GM23338 (cell line): ENCODE measurements around the gene PTPRN2. TPM values are rescaled to one million over a fixed set of nuclear protein-coding genes. Genes with fewer than 3 reads are reported as not detected.

Experiments used
- ATAC-seq: fragments of 200-7000 bp; cut with Tn5 transposase; 3 replicates; pipeline ENCODE4 v1.9.1; 2020
- DNase-seq: peaks from one replicate; pipeline ENCODE4 v3.0.0-alpha.2; 2015; ENCODE audit warnings: low spot score
- H2AFZ ChIP-seq: fragments of 200-600 bp; sonication (generic); 2 replicates; pipeline ENCODE4 v1.8.0; 2016; ENCODE audit warnings: antibody characterized with exemption, mild to moderate bottlenecking, moderate library complexity
- H3F3A ChIP-seq: fragments of 200-600 bp; sonication (generic); replicated peaks from 2 replicates; pipeline ENCODE4 v1.8.0; 2017; ENCODE audit warnings: antibody characterized with exemption, mixed run types, low read depth
- H3K27ac ChIP-seq: fragments of 200-600 bp; sonication (generic); 2 replicates; pipeline ENCODE4 v1.6.1; 2016; ENCODE audit warnings: low read depth
- H3K27me3 ChIP-seq: fragments of 200-600 bp; sonication (generic); 2 replicates; pipeline ENCODE4 v1.8.0; 2016; ENCODE audit warnings: mild to moderate bottlenecking, mixed run types, moderate library complexity; ENCODE audit not compliant: insufficient read depth
- H3K36me3 ChIP-seq: fragments of 200-600 bp; sonication (generic); 2 replicates; pipeline ENCODE4 v1.8.0; 2016; ENCODE audit warnings: mild to moderate bottlenecking; ENCODE audit not compliant: insufficient read depth
- H3K4me1 ChIP-seq: fragments of 200-600 bp; sonication (generic); 2 replicates; pipeline ENCODE4 v1.8.0; 2016; ENCODE audit warnings: mild to moderate bottlenecking, moderate library complexity; ENCODE audit not compliant: insufficient read depth
- H3K4me2 ChIP-seq: fragments of 200-600 bp; sonication (generic); 2 replicates; pipeline ENCODE4 v1.7.1; 2017; ENCODE audit warnings: mixed run types
- H3K4me3 ChIP-seq: fragments of 200-600 bp; sonication (generic); 2 replicates; pipeline ENCODE4 v1.6.1; 2016; ENCODE audit warnings: mixed run types
- H3K79me2 ChIP-seq: fragments of 200-600 bp; sonication (generic); replicated peaks from 2 replicates; pipeline ENCODE4 v1.8.0; 2017; ENCODE audit warnings: mild to moderate bottlenecking; ENCODE audit not compliant: insufficient read depth
- H3K9me2 ChIP-seq: fragments of 200-600 bp; sonication (generic); 2 replicates; pipeline ENCODE4 v1.8.0; 2017; ENCODE audit not compliant: insufficient read depth
- H4K20me1 ChIP-seq: fragments of 200-600 bp; sonication (generic); replicated peaks from 2 replicates; pipeline ENCODE4 v1.8.0; 2017; ENCODE audit warnings: mild to moderate bottlenecking; ENCODE audit not compliant: insufficient read depth
- H3K27ac Mint-ChIP-seq: 2 replicates; pipeline ENCODE4 v1.8.0; 2020; ENCODE audit warnings: inconsistent platforms, mild to moderate bottlenecking, moderate library complexity, mixed read lengths
- H3K27me3 Mint-ChIP-seq: 3 replicates; pipeline ENCODE4 v1.8.0; 2022; ENCODE audit warnings: low read depth, mild to moderate bottlenecking, moderate library complexity, mixed read lengths, inconsistent platforms; ENCODE audit not compliant: insufficient read depth, poor library complexity
- H3K36me3 Mint-ChIP-seq: 3 replicates; pipeline ENCODE4 v1.8.0; 2021; ENCODE audit warnings: low read depth, mild to moderate bottlenecking, inconsistent platforms, moderate library complexity, mixed read lengths
- H3K4me1 Mint-ChIP-seq: 3 replicates; pipeline ENCODE4 v1.8.0; 2020; ENCODE audit warnings: mild to moderate bottlenecking, inconsistent platforms, mixed read lengths
- H3K4me3 Mint-ChIP-seq: 3 replicates; pipeline ENCODE4 v1.8.0; 2021; ENCODE audit warnings: moderate library complexity, mild to moderate bottlenecking, inconsistent platforms, mixed read lengths
- H3K9me3 Mint-ChIP-seq: 3 replicates; pipeline ENCODE4 v1.8.0; 2020; ENCODE audit warnings: moderate library complexity, mild to moderate bottlenecking, inconsistent platforms, mixed read lengths
- CREB1 ChIP-seq: fragments of 250-450 bp; sonication (Bioruptor Pico); IDR thresholded peaks from 2 replicates; pipeline ENCODE4 v1.5.0; 2020; ENCODE audit warnings: low read depth, mild to moderate bottlenecking, moderate library complexity
- EZH2 ChIP-seq: fragments of 200-600 bp; sonication (generic); IDR thresholded peaks from one replicate; pipeline ENCODE4 v1.8.0; 2017; ENCODE audit warnings: antibody characterized with exemption, mild to moderate bottlenecking, low read depth; ENCODE audit not compliant: unreplicated experiment
- EZH2phosphoT487 ChIP-seq: fragments of 200-600 bp; sonication (generic); IDR thresholded peaks from one replicate; pipeline ENCODE4 v1.8.1; 2018; ENCODE audit warnings: antibody characterized with exemption; ENCODE audit not compliant: unreplicated experiment
- JUNB ChIP-seq: IDR thresholded peaks from one replicate; pipeline ENCODE4 v1.6.1; 2016; ENCODE audit warnings: antibody characterized with exemption; ENCODE audit not compliant: unreplicated experiment
- NANOG ChIP-seq: IDR thresholded peaks from 2 replicates; pipeline ENCODE4 v1.6.1; 2016; ENCODE audit warnings: antibody characterized with exemption, borderline replicate concordance
- POLR2AphosphoS5 ChIP-seq: IDR thresholded peaks from 2 replicates; pipeline ENCODE4 v1.6.1; 2016; ENCODE audit warnings: antibody characterized with exemption, low read depth
- STAT1 ChIP-seq: IDR thresholded peaks from one replicate; pipeline ENCODE4 v1.6.1; 2016; ENCODE audit warnings: antibody characterized with exemption; ENCODE audit not compliant: unreplicated experiment
- ZNF114 ChIP-seq: fragments of 250-450 bp; sonication (Bioruptor Pico); IDR thresholded peaks from 2 replicates; pipeline ENCODE4 v1.5.0; 2020; ENCODE audit warnings: mild to moderate bottlenecking, moderate library complexity
- ZNF331 ChIP-seq: fragments of 250-450 bp; sonication (Bioruptor Pico); IDR thresholded peaks from 2 replicates; pipeline ENCODE4 v1.5.0; 2020; ENCODE audit warnings: low read depth, mild to moderate bottlenecking, moderate library complexity
- polyA plus RNA-seq: library from polyadenylated mRNA; unstranded; fragments of >200 nt; fragmentation: Nextera tagmentation; extraction: Ambion mirVana; gene quantifications from 2 replicates; pipeline ENCODE4 v1.2.1, GENCODE V29; 2016
- total RNA-seq: library from RNA; depleted of rRNA; stranded (reverse); fragments of >200 nt; shearing (Covaris generic); gene quantifications from 2 replicates; pipeline ENCODE4 v1.2.3, GENCODE V29; 2014
- TF ChIP-seq, protein P1 (sequence below): IDR thresholded peaks from one replicate; pipeline ENCODE4 v1.6.1; 2018; ENCODE audit warnings: antibody characterized with exemption; ENCODE audit not compliant: unreplicated experiment
- TF ChIP-seq, protein P2 (sequence below): IDR thresholded peaks from 2 replicates; pipeline ENCODE4 v1.6.1; 2016; ENCODE audit warnings: antibody characterized with exemption
- TF ChIP-seq, protein P3 (sequence below): fragments of 250-450 bp; sonication (Bioruptor Pico); IDR thresholded peaks from 2 replicates; pipeline ENCODE4 v1.5.0; 2020; ENCODE audit warnings: mild to moderate bottlenecking, moderate library complexity
- TF ChIP-seq, protein P4 (sequence below), 2 experiments: fragments of 200-600 bp in 1 of 2; sonication (generic) in 1 of 2; conservative IDR thresholded peaks; 2 replicates each; pipeline versions ENCODE4 v1.5.1 to v1.6.1; 2016 to 2017; ENCODE audit warnings: antibody characterized with exemption in 2 of 2, low read depth in 2 of 2, mild to moderate bottlenecking in 2 of 2, moderate library complexity in 1 of 2

PTPRN2 gene
- total and polyA plus RNA-seq, 2 experiments from 2014 or later, result 0.87 to 4.0 TPM

GRCh38 chr7:158272509-158273137, 315.0 kb downstream of the PTPRN2 start:
- Mint-ChIP-seq H3K27ac (no peak overlapping the region), H3K4me1 (no peaks in the 10 kb centered on the region), H3K27me3 (peaks cover 9% of the 10 kb centered on the region), H3K36me3 (peaks cover 44% of the 10 kb centered on the region), H3K9me3 (peaks cover 95% of the 10 kb centered on the region), H3K4me3 (no peak overlapping the region)
- Histone ChIP-seq H4K20me1 (no peaks in the 10 kb centered on the region), H3K79me2 (no peaks in the 10 kb centered on the region), H3K27me3 (no peaks in the 10 kb centered on the region), H3K27ac (no peak overlapping the region), H3K9me2 (no peaks in the 10 kb centered on the region), H2AFZ (no peak overlapping the region), H3K4me2 (no peak overlapping the region), H3K4me1 (no peaks in the 10 kb centered on the region), H3F3A (no peaks in the 10 kb centered on the region), H3K36me3 (0 out of 2 replicates have a peak, but pooled peaks cover 2% of the 10 kb centered on the region), H3K4me3 (no peak overlapping the region)
- DNase-seq (no peak), ATAC-seq (no peak)
- TF ChIP-seq EZH2phosphoT487 (no peak), ZNF331 (CRISPR knock-in tag) (no peak), POLR2AphosphoS5 (no peak), STAT1 (no peak), ZNF114 (CRISPR knock-in tag) (no peak), JUNB (no peak), NANOG (no peak), EZH2 (no peak), CREB1 (CRISPR knock-in tag) (no peak)
- TF ChIP-seq, protein P1, sequence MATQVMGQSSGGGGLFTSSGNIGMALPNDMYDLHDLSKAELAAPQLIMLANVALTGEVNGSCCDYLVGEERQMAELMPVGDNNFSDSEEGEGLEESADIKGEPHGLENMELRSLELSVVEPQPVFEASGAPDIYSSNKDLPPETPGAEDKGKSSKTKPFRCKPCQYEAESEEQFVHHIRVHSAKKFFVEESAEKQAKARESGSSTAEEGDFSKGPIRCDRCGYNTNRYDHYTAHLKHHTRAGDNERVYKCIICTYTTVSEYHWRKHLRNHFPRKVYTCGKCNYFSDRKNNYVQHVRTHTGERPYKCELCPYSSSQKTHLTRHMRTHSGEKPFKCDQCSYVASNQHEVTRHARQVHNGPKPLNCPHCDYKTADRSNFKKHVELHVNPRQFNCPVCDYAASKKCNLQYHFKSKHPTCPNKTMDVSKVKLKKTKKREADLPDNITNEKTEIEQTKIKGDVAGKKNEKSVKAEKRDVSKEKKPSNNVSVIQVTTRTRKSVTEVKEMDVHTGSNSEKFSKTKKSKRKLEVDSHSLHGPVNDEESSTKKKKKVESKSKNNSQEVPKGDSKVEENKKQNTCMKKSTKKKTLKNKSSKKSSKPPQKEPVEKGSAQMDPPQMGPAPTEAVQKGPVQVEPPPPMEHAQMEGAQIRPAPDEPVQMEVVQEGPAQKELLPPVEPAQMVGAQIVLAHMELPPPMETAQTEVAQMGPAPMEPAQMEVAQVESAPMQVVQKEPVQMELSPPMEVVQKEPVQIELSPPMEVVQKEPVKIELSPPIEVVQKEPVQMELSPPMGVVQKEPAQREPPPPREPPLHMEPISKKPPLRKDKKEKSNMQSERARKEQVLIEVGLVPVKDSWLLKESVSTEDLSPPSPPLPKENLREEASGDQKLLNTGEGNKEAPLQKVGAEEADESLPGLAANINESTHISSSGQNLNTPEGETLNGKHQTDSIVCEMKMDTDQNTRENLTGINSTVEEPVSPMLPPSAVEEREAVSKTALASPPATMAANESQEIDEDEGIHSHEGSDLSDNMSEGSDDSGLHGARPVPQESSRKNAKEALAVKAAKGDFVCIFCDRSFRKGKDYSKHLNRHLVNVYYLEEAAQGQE, result no peak
- TF ChIP-seq, protein P2, sequence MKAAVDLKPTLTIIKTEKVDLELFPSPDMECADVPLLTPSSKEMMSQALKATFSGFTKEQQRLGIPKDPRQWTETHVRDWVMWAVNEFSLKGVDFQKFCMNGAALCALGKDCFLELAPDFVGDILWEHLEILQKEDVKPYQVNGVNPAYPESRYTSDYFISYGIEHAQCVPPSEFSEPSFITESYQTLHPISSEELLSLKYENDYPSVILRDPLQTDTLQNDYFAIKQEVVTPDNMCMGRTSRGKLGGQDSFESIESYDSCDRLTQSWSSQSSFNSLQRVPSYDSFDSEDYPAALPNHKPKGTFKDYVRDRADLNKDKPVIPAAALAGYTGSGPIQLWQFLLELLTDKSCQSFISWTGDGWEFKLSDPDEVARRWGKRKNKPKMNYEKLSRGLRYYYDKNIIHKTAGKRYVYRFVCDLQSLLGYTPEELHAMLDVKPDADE, result no peak
- TF ChIP-seq, protein P3, sequence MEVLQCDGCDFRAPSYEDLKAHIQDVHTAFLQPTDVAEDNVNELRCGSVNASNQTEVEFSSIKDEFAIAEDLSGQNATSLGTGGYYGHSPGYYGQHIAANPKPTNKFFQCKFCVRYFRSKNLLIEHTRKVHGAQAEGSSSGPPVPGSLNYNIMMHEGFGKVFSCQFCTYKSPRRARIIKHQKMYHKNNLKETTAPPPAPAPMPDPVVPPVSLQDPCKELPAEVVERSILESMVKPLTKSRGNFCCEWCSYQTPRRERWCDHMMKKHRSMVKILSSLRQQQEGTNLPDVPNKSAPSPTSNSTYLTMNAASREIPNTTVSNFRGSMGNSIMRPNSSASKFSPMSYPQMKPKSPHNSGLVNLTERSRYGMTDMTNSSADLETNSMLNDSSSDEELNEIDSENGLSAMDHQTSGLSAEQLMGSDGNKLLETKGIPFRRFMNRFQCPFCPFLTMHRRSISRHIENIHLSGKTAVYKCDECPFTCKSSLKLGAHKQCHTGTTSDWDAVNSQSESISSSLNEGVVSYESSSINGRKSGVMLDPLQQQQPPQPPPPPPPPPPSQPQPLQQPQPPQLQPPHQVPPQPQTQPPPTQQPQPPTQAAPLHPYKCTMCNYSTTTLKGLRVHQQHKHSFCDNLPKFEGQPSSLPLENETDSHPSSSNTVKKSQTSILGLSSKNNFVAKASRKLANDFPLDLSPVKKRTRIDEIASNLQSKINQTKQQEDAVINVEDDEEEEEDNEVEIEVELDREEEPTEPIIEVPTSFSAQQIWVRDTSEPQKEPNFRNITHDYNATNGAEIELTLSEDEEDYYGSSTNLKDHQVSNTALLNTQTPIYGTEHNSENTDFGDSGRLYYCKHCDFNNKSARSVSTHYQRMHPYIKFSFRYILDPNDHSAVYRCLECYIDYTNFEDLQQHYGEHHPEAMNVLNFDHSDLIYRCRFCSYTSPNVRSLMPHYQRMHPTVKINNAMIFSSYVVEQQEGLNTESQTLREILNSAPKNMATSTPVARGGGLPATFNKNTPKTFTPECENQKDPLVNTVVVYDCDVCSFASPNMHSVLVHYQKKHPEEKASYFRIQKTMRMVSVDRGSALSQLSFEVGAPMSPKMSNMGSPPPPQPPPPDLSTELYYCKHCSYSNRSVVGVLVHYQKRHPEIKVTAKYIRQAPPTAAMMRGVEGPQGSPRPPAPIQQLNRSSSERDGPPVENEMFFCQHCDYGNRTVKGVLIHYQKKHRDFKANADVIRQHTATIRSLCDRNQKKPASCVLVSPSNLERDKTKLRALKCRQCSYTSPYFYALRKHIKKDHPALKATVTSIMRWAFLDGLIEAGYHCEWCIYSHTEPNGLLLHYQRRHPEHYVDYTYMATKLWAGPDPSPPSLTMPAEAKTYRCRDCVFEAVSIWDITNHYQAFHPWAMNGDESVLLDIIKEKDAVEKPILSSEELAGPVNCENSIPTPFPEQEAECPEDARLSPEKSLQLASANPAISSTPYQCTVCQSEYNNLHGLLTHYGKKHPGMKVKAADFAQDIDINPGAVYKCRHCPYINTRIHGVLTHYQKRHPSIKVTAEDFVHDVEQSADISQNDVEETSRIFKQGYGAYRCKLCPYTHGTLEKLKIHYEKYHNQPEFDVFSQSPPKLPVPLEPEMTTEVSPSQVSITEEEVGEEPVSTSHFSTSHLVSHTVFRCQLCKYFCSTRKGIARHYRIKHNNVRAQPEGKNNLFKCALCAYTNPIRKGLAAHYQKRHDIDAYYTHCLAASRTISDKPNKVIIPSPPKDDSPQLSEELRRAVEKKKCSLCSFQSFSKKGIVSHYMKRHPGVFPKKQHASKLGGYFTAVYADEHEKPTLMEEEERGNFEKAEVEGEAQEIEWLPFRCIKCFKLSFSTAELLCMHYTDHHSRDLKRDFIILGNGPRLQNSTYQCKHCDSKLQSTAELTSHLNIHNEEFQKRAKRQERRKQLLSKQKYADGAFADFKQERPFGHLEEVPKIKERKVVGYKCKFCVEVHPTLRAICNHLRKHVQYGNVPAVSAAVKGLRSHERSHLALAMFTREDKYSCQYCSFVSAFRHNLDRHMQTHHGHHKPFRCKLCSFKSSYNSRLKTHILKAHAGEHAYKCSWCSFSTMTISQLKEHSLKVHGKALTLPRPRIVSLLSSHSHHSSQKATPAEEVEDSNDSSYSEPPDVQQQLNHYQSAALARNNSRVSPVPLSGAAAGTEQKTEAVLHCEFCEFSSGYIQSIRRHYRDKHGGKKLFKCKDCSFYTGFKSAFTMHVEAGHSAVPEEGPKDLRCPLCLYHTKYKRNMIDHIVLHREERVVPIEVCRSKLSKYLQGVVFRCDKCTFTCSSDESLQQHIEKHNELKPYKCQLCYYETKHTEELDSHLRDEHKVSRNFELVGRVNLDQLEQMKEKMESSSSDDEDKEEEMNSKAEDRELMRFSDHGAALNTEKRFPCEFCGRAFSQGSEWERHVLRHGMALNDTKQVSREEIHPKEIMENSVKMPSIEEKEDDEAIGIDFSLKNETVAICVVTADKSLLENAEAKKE (CRISPR knock-in tag), result no peak
- TF ChIP-seq, protein P4, sequence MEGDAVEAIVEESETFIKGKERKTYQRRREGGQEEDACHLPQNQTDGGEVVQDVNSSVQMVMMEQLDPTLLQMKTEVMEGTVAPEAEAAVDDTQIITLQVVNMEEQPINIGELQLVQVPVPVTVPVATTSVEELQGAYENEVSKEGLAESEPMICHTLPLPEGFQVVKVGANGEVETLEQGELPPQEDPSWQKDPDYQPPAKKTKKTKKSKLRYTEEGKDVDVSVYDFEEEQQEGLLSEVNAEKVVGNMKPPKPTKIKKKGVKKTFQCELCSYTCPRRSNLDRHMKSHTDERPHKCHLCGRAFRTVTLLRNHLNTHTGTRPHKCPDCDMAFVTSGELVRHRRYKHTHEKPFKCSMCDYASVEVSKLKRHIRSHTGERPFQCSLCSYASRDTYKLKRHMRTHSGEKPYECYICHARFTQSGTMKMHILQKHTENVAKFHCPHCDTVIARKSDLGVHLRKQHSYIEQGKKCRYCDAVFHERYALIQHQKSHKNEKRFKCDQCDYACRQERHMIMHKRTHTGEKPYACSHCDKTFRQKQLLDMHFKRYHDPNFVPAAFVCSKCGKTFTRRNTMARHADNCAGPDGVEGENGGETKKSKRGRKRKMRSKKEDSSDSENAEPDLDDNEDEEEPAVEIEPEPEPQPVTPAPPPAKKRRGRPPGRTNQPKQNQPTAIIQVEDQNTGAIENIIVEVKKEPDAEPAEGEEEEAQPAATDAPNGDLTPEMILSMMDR (conservative IDR thresholded peaks at IDR 0.05; ENCODE audit: low read depth in 2 of 2), result no peak
